Umbilical cord (tissue), 2 donors: ENCODE data around the gene PSMD11. TPM values are rescaled to one million over a fixed set of nuclear protein-coding genes. Genes with fewer than 3 reads are reported as not detected.
"Not testable (repeated sequence)": the region's sequence is repeated elsewhere in the genome, so short reads cannot be mapped to it uniquely, and the experiment has no call there.

Experiments used
- DNase-seq: peaks from one replicate; pipeline ENCODE4 v3.0.0-alpha.2; 2015; ENCODE audit warnings: low spot score
- total RNA-seq: library from RNA; depleted of rRNA; stranded (reverse); fragments of >200 nt; gene quantifications from one replicate; pipeline ENCODE4 v1.2.3, GENCODE V29; 2014; ENCODE audit warnings: low replicate concordance; ENCODE audit not compliant: insufficient read depth

The PSMD11 gene
- 57.8 TPM for total RNA-seq

DNA sequence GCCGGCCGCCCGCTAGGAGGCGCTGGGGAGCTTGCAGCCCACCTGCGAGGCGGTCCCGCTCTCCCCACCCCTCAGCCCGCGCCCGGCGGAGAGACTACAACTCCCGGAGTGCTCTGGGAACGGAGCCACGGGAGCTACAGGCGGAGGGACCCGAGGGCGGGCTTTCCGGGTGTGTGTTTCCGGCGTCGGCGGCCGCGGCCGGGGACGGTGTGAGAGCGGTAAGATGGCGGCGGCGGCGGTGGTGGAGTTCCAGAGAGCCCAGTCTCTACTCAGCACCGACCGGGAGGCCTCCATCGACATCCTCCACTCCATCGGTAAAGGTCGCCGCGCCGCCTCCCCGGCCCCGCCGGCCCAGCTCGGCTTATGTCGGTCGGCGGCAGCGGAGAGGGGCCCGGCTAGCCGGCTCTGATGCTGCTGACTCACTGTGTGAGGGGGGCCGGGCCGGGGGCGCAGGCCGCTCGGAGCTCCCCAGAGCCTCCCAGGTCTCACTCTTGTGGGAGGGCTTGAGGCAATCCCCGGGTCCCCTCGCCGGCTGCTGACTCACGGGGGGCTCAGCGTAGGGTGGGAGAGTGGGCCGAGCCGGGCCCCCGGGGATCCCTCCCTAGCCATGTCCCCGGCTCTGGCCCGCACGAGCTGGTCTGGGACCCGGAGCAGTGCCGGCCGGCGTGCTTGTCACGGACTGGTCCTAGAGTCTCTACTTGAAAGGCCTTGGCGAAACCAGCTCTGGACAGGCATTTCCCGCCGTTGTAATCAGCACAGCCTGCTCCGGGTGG lies at the start of gene PSMD11:
Gene PSMD11, plus strand, starts transcription at position 210 of the 773 bp plus-strand sequence. Its CDS starts 14 bp downstream, at position 224.
- peak; percentile 98 for DNase-seq

- DNase-seq = no peak
These were observed 48.0 kb upstream of the PSMD11 start for GRCh38 chr17:32396343-32396742.

DNA sequence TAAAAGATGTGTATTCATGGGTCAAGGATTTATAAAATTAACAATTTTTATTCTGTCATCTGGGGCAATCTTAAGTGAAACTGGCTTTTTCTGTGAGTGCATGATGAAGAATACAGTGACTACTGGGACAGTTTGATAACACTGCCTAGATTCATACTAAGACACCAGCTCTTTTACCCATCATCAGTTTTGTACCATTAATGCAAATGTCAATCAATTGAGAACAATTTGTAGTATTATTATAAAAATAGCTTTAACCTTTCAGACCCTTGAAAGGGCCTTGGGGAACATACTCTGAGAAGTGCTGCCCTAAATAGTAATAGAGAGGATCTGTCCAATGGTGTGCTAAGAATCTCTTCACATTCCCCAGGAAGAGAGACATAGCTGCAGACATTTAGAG lies 45.4 kb upstream of the PSMD11 start:
- DNase-seq = no peak

DNA sequence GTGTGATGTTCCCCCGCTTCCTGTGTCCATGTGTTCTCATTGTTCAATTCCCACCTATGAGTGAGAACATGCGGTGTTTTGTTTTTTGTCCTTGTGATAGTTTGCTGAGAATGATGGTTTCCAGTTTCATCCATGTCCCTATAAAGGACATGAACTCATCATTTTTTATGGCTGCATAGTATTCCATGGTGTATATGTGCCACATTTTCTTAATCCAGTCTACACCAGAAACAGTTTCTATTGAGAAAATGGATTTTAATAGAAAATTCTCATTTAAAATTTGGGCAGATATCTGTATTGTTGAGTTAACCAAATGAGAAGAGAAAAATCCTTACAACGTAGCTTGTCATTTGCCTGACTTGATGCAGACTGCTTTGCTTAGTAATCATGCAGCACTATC lies 34.2 kb upstream of the PSMD11 start:
- not testable (repeated sequence) for DNase-seq

- DNase-seq = no peak
These were observed 17.4 kb upstream of the PSMD11 start for GRCh38 chr17:32426894-32427293.

DNA sequence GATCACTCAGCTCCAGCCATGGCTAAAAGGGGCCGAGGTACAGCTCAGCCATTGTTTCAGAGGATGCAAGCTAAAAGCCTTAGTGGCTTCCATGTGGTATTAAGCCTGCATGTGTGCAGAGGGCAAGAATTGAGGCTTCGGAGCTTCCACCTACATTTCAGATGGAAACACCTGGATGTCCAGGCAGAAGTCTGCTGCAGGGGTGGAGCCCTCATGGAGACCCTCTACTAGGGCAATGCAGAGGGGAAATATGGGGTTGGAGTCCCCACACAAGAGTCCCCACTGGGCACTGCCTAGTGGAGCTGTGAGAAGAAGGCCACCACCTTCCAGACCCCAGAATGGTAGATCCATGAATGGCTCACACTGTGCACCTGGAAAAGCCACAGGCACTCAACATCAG lies 14.7 kb upstream of the PSMD11 start:
- DNase-seq = no peak

- DNase-seq = no peak
These were observed 3.6 kb upstream of the PSMD11 start for GRCh38 chr17:32440722-32441121.

- no peak for DNase-seq
These were observed 2.4 kb upstream of the PSMD11 start for GRCh38 chr17:32441886-32442285.

- DNase-seq = no peak
These were observed 446 bp upstream of the PSMD11 start for GRCh38 chr17:32443827-32444300.

- peak; percentile 45 for DNase-seq
These were observed 735 bp downstream of the PSMD11 start for GRCh38 chr17:32445074-32445415.

DNA sequence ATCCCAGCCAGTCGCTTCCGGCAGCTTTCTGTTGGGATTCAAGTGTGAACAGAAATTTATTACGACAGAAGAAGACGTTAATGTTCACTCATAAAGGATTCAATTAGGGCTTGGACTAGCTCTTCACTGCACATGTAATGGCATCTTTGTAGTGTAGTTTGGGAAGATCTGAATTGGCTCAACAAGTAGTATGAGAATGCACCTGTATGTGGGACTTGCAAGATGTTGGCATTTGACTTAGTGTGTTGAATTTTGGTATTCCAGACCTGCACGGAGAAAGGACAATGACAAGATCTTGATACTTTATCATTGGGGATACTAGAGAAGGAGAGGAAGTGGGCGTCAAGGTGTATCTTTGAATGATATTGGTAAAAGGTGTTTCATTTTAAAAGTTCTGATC lies 1.2 kb downstream of the PSMD11 start:
- peak; percentile 4 for DNase-seq

GRCh38 chr17:32445971-32446370 lies 1.7 kb downstream of the PSMD11 start:
- no peak for DNase-seq

DNA sequence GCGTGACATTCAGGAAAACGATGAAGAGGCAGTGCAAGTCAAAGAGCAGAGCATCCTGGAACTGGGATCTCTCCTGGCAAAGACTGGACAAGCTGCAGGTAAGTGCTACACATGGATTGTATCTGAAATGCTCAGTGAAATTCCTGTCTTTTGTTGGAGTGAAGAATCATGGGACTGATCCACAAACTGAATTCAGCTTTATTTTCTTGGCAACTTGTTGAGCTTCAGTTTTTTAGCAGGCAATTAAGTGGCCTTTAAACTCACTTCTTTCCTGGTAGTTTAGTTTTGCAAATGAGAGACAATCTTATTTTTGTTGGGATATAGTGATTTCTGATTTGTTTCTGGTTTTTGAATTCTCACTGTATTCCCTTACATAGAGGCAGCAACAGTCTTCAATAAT lies 2.6 kb downstream of the PSMD11 start:
- DNase-seq = no peak

DNA sequence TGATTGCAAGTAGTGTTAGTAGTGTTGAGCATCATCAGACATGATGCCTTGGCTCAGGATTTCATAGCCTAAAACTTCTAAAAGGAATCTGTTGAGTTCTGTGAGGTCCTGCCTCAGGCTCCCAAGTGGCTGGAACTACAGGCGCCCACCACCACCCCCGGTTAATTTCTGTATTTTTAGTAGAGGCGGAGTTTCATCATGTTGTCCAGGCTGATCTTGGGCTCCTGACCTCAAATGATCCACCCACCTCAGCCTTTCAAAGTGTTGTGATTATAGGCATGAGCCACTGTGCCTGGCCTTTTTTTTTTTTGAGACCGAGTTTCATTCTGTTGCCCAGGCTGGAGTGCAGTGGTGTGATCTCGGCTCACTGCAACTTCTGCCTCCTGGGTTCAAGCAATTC lies 5.7 kb downstream of the PSMD11 start:
- no peak for DNase-seq

DNA sequence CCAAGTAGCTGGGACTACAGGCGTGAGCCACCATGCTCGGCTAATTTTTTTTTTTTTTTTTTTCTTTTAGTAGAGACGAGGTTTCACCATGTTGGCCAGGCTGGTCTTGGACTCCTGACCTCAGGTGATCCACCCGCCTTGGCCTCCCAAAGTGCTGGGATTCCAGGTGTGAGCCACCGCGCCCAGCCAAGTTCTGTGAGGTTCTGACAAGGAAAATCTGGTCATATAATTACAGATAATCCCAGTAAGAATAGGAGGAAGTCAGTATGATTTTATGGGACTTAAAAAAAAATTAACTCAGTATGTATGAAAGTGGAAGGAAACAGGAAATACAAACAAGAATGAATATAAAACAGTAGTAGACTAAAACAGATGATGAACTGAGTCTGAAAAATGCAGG lies 6.1 kb downstream of the PSMD11 start:
- DNase-seq = not testable (repeated sequence)

DNA sequence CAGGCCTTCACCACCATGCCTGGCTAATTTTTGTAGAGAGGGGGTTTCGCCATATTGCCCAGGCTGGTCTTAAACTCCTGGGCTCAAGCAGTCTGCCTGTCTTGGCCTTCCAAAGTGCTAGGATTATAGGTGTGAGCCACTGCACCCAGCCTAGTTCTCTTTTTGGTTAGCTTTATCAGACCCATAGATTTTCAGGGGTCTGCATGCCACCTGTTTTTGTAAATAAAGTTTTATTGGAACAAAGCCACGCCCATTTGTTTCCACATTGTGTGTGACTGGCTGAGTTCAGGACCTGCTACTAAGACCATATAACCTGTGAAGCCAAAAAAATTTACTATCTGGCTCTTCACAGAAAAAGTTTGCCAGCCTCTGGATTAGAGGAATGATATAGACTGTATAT lies 7.6 kb downstream of the PSMD11 start:
- no peak for DNase-seq

DNA sequence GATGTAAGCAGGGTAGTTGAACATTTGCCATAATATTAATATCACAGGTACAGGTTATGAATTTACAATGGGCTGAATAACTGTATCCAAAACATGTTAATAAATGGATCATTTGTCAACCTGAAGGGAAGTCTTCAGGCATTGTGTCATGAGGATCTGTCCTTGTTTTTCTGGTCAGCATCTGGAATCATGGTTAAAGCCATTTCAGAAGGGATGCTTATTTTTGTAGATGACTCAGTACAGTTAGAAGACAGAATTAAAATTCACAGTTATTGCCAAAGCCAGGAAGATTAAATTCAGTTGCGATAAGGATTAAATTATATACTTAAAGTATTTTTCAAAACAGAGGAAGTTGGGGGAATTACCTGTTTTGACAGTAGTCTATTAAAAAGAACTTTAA lies 8.0 kb downstream of the PSMD11 start:
- no peak for DNase-seq

DNA sequence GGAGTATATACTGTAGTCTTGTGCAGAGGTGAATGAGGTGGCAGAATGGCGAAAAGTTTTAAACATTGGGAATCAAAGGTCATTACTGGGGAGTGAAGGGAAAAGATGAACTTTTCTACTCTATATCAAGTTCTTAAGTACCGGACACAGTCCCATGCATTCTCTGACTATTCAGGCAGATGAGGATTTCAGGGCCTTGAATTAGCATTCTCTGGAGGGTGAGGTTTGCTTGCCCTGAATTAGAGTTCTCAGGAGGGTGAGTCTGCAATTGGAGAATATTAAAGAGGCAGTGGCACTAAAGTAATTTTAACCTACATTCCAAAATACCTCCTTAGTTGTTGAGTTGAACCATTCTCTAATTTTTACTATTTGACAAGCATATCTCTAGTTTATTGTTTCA lies 9.1 kb downstream of the PSMD11 start:
- no peak for DNase-seq

DNA sequence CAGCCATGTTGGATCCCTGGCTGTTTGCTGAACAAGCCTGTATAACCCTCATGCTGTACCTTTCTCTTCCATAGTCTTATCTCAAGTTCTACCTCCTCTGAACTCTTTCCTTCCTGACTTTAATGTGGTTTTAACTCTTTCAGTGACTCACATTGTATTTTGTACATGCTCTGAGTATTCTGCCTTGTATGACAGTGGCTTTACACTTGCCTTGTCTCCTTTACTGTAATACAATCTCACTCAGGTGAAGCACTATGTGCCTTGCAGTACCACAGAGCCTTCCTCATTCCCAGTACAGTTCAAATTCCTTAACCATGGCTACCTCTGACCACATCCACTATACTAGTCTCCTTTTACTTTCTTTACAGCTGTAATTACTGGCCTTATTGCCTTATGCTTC lies 14.1 kb downstream of the PSMD11 start:
- no peak for DNase-seq

- no peak for DNase-seq
These were observed 15.7 kb downstream of the PSMD11 start for GRCh38 chr17:32460054-32460453.

DNA sequence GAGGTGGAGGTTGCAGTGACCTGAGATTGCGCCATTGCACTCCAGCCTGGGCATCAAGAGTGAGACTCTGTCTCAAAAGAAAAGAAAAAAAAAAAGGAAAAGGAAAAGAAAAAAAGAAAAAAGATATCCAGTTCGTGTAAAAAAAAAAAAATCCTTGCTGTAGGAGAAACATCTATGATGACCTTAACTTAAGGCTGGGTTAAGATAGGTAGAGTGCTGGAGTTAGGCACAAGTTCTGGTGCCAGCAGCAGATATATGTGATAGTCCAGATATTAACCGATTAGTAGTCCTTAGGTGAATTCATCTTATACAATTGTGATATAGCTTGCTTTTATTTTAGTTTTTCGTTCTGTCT lies 17.2 kb downstream of the PSMD11 start:
- no peak for DNase-seq

DNA sequence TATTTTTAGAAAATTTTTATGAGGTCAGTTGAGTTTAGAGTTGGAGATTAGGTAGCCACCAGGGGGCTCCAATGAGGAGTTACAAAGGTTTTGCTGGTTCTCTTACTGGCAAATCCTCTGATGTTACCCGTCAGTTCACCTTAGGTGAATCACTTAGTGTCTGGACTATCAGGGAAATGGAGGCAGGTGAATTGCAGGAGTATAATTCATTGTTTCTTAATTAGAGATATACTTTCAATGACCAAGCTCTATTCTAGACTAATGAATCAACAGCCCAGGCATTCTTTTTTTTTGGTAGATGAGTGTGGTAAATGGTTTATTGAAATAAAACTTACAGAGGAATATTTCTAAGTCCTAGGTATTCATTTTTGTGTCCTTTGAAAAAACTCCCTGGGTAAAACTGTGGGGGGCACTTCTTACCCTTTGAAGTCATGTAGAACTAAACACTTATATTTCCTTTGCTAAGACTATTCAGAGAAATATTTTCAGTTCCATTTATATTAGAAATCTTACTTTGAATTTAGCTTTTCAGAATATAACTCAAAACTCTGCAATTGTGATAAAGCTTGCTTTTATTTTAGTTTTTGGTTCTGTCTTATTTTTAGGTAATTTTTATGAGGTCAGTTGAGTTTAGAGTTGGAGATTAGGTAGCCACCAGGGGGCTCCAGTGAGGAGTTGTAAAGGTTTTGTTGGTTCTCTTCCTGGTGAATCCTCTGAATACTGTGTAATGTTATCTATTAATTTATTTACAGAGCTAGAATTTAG lies 17.7 kb downstream of the PSMD11 start:
- peak; percentile 27 for DNase-seq

DNA sequence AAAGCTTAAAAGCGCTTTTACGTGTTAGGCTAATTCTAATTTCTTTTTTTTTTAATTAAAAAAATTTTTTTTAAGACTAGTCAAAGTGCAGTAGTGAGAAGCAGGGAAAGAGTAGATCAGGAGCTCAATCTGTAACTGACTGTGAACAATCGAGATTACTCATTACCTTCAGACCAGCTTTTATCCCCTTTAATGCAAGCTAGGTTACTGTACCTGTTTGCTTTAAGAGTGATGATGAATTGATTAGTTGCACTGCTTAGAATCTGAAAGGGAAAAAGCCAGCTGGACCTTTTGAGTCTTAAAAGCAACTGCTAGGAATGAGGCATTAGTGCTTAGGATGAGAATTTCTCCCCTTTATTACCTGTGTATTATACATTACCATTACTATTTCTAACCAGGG lies 19.0 kb downstream of the PSMD11 start:
- DNase-seq = no peak
